Activated T-helper 9 cell treated with anti-CD3 and anti-CD28 coated beads, Interleukin-2, amount 50 U/mL, for 16 hours (primary cell): ENCODE data around the gene ZNF45.
A peak's percentile ranks its signal among the peaks of the same experiment; 100 is the strongest.
"Not testable (repeated sequence)": the region's sequence is repeated elsewhere in the genome, so short reads cannot be mapped to it uniquely, and the experiment has no call there.

Source experiments
- DNase-seq: peaks from one replicate; pipeline ENCODE4 v3.0.0-alpha.2; 2020; ENCODE audit warnings: low read depth

ZNF45 gene

DNA sequence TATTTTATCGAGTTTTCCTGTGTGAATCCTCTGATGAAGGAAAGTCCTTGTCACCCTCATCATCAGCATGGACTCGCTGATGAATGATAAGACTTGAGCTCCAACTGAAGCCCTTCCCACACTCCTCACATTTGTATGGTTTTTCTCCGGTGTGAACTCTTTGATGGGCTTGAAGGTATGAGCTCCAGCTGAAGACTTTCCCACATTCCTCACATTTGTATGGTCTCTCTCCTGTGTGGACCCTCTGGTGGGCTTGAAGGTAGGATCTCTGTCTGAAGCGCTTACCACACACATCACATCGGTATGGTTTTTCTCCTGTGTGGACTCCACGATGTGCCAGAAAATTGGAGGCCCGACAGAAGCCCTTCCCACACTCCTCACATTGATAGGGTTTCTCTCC, 21.7 kb downstream of the ZNF45 start:
- DNase-seq = no peak

GRCh38 chr19:43910884-43911283, 24.2 kb downstream of the ZNF45 start:
- DNase-seq = no peak

GRCh38 chr19:43908659-43909058, 26.4 kb downstream of the ZNF45 start:
- no peak for DNase-seq

GRCh38 chr19:43906774-43907173, 28.3 kb downstream of the ZNF45 start:
- DNase-seq = no peak

DNA sequence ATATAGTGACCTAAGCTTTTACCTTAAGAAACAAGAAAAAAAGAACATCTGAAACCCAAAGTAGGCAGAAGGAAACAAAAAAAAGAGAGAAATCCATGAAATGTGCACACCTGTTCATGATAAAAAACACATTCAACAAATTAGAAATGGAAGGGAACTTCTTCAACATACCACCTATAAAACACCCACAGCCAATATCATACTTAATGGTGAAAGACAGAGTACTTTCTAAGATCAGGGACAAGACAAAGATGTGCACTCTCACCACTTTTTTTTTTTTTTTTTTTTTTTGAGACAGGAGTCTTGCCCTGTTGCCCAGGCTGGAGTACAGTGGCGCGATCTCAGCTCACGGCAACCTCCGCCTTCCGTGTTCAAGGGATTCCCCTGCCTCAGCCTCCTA, 29.2 kb downstream of the ZNF45 start:
- no peak for DNase-seq

GRCh38 chr19:43902399-43902798, 32.7 kb downstream of the ZNF45 start:
- DNase-seq = no peak

GRCh38 chr19:43901395-43902390, 33.4 kb downstream of the ZNF45 start:
- DNase-seq = peak; percentile 43

- no peak for DNase-seq
Measured at GRCh38 chr19:43895727-43896308, 39.3 kb downstream of the ZNF45 start.

GRCh38 chr19:43883864-43884263, 51.2 kb downstream of the ZNF45 start, which contains the start of gene ZNF404:
TSS of gene ZNF404 (minus strand) at chr19:43883964.
- no peak for DNase-seq

DNA sequence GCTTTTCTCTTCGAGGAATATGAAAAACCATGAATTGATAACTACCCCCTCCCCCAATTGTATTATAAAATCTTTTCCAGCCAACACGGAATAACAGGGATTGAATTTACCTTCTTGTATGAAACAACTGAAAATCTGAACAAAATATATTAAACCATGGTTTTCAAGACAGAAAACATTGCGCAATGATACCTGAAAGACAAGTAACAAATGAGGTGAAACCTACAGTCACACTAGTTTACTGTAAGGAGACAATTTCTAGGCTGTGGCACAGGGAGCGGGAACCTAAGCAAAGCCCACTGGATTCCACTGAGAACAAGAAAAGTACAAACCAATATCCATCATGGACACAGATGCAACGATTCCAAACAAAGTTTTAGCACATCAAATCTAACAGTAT, 54.6 kb downstream of the ZNF45 start:
- no peak for DNase-seq

- no peak for DNase-seq
Measured at GRCh38 chr19:43872547-43873336, 62.3 kb downstream of the ZNF45 start.

DNA sequence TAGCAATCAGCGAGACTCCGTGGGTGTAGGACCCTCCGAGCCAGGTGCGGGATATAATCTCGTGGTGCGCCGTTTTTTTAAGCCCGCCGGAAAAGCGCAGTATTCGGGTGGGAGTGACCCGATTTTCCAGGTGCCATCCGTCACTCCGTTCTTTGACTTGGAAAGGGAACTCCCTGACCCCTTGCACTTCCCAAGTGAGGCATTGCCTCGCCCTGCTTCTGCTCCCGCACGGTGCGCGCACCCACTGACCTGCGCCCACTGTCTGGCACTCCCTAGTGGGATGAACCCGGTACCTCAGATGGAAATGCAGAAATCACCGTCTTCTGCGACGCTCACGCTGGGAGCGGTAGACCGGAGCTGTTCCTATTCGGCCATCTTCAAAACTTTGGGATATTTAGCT, 68.2 kb downstream of the ZNF45 start:
- DNase-seq = not testable (repeated sequence)
